BE2C (cell line): Measurements from ENCODE around the gene SNX18. TPM values are rescaled to one million over a fixed set of nuclear protein-coding genes. Genes with fewer than 3 reads are reported as not detected.

ENCODE experiments used
- DNase-seq: peaks from one replicate; pipeline ENCODE4 v3.0.0-alpha.2; 2020
- H3K27me3 ChIP-seq: fragments of 250-450 bp; sonication (Bioruptor Pico); 2 replicates; pipeline ENCODE4 v1.5.1; 2020; ENCODE audit warnings: mild to moderate bottlenecking
- H3K36me3 ChIP-seq: fragments of 250-450 bp; sonication (Bioruptor Pico); 2 replicates; pipeline ENCODE4 v1.5.1; 2020; ENCODE audit warnings: mild to moderate bottlenecking
- H3K4me1 ChIP-seq: fragments of 250-450 bp; sonication (Bioruptor Pico); 2 replicates; pipeline ENCODE4 v1.5.1; 2020
- H3K4me3 ChIP-seq: 2 replicates; pipeline ENCODE4 v1.5.1; 2011; ENCODE audit warnings: low read depth, low read length
- H3K9me3 ChIP-seq: fragments of 250-450 bp; sonication (Bioruptor Pico); 2 replicates; pipeline ENCODE4 v1.5.1; 2020
- CTCF ChIP-seq: IDR thresholded peaks from 2 replicates; pipeline ENCODE4 v1.5.1; 2012; ENCODE audit warnings: mild to moderate bottlenecking, low read depth, low read length
- polyA plus RNA-seq: library from polyadenylated mRNA; unstranded; fragments of >200 nt; gene quantifications from one replicate; pipeline ENCODE4 v1.2.1, GENCODE V29; 2012; ENCODE audit warnings: low read depth, missing spikeins; ENCODE audit not compliant: insufficient read length, insufficient read depth

Gene SNX18
- polyA plus RNA-seq = 21.6 TPM

- Histone ChIP-seq H3K27me3 (no peaks in the 10 kb centered on the region), H3K36me3 (peaks cover 7% of the 10 kb centered on the region), H3K4me3 (peak within 1 kb of the TSS; percentile 79), H3K9me3 (no peaks in the 10 kb centered on the region), H3K4me1 (no peaks in the 10 kb centered on the region; the same call in 1 of the 2 replicates)
- peak; percentile 89 for TF ChIP-seq CTCF
- DNase-seq = peak; percentile 94
Measured at GRCh38 chr5:54517512-54518145, at the start of gene SNX18. Gene SNX18, plus strand, starts transcription at chr5:54517759. Its CDS starts 194 bp downstream, at chr5:54517953.

GRCh38 chr5:54469622-54470021 lies 47.9 kb upstream of the SNX18 start:
- H3K9me3 ChIP-seq = no peaks in the 10 kb centered on the region
- no peak overlapping the region for H3K4me3 ChIP-seq
- no peaks in the 10 kb centered on the region for H3K27me3 ChIP-seq
- no peak for DNase-seq
- no peaks in the 10 kb centered on the region for H3K36me3 ChIP-seq
- TF ChIP-seq CTCF = no peak
- no peaks in the 10 kb centered on the region for H3K4me1 ChIP-seq

GRCh38 chr5:54470128-54470527 lies 47.4 kb upstream of the SNX18 start:
- no peak for DNase-seq
- TF ChIP-seq CTCF = no peak
- Histone ChIP-seq H3K9me3 (no peaks in the 10 kb centered on the region), H3K36me3 (no peaks in the 10 kb centered on the region), H3K4me1 (no peaks in the 10 kb centered on the region), H3K27me3 (no peaks in the 10 kb centered on the region), H3K4me3 (no peak overlapping the region)

- no peak for TF ChIP-seq CTCF
- Histone ChIP-seq H3K9me3 (no peaks in the 10 kb centered on the region), H3K4me3 (no peak overlapping the region), H3K27me3 (no peaks in the 10 kb centered on the region), H3K4me1 (no peaks in the 10 kb centered on the region), H3K36me3 (no peaks in the 10 kb centered on the region)
- DNase-seq = no peak
Measured at GRCh38 chr5:54470677-54471076, 46.9 kb upstream of the SNX18 start.

- H3K36me3 ChIP-seq = no peaks in the 10 kb centered on the region
- TF ChIP-seq CTCF = no peak
- no peak for DNase-seq
- no peaks in the 10 kb centered on the region for H3K4me1 ChIP-seq
- H3K4me3 ChIP-seq = no peak overlapping the region
- no peaks in the 10 kb centered on the region for H3K27me3 ChIP-seq
- no peaks in the 10 kb centered on the region for H3K9me3 ChIP-seq
Measured at GRCh38 chr5:54471398-54471797, 46.2 kb upstream of the SNX18 start.

DNA sequence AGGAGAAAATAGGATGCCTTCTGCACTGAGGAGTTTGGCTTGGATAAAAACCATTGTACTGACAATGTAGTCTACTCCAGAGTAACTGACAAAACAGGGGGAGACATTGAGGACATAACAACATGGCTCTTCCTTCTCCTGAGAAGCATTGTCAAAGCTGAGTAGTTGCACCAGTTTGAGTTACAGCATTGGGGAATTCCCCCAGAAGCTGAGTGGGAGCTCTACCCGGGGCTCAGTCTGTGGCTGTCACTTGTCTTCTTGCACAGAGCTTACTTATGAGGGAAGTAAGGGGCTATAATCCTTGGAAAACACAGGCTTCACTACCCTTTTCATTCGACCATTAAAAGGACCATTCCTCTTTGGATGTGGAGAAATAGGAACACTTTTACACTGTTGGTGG lies 40.9 kb upstream of the SNX18 start:
- no peak for TF ChIP-seq CTCF
- no peaks in the 10 kb centered on the region for H3K9me3 ChIP-seq
- H3K4me1 ChIP-seq = no peaks in the 10 kb centered on the region
- H3K4me3 ChIP-seq = no peak overlapping the region
- no peak for DNase-seq
- H3K27me3 ChIP-seq = no peaks in the 10 kb centered on the region
- H3K36me3 ChIP-seq = no peaks in the 10 kb centered on the region
